PFSK-1 (cell line): ENCODE measurements around the gene CNOT10.

Source experiments
- FOXP2 ChIP-seq: optimal IDR thresholded peaks from 2 replicates; pipeline ENCODE3; 2011; ENCODE audit warnings: borderline replicate concordance, control low read depth, inconsistent platforms; ENCODE audit not compliant: insufficient read depth; ENCODE audit errors: extremely low read length, extremely low read depth
- POLR2AphosphoS5 ChIP-seq: IDR thresholded peaks from 2 replicates; pipeline ENCODE4 v1.6.1; 2012; ENCODE audit warnings: low read depth, mild to moderate bottlenecking, control low read depth, low read length, moderate library complexity
- REST ChIP-seq, 2 experiments: IDR thresholded peaks; 2 replicates each; pipeline versions ENCODE4 v1.6.1 to v1.8.0; 2011 to 2012; ENCODE audit warnings: low read depth in 2 of 2, low read length in 2 of 2, control low read depth in 1 of 2, inconsistent platforms in 1 of 2, mild to moderate bottlenecking in 1 of 2, moderate library complexity in 1 of 2; ENCODE audit not compliant: insufficient read depth in 1 of 2
- SIN3A ChIP-seq: IDR thresholded peaks from 2 replicates; pipeline ENCODE4 v1.6.1; 2012; ENCODE audit warnings: mild to moderate bottlenecking, low read length, moderate library complexity, borderline replicate concordance; ENCODE audit not compliant: insufficient read depth
- TAF1 ChIP-seq: IDR thresholded peaks from 2 replicates; pipeline ENCODE4 v1.6.1; 2012; ENCODE audit warnings: low read length, control low read depth, borderline replicate concordance; ENCODE audit not compliant: insufficient read depth

Gene CNOT10

DNA sequence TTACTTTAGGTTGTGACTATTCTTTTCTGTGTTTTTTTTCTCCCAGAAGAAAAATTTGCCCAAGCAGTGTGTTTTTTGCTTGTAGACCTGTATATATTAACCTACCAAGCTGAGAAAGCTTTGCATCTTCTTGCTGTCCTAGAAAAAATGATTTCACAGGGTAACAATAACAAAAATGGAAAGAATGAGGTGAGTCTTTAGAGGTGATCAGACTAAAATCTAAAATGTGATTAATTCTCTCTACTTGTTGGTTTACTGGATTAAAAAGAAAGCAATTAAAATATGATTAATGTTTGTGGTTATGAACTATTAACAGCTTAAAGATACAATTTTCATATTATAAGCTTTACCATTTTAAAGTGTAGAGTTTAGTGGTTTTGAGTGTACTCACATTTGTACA is 28.2 kb downstream of the CNOT10 start:
- TF ChIP-seq TAF1 = no peak
- no peak for TF ChIP-seq POLR2AphosphoS5
- TF ChIP-seq FOXP2 = no peak

GRCh38 chr3:32719335-32719734 is 34.3 kb downstream of the CNOT10 start:
- TF ChIP-seq TAF1 (no peak), POLR2AphosphoS5 (no peak), FOXP2 (no peak), REST (IDR thresholded peaks at IDR 0.05; ENCODE audit: insufficient read depth in 1 of 2, low read depth in 2 of 2, low read length in 2 of 2) (no peak), SIN3A (no peak)

GRCh38 chr3:32719931-32720330 is 34.9 kb downstream of the CNOT10 start:
- no peak for TF ChIP-seq FOXP2
- no peak for TF ChIP-seq POLR2AphosphoS5
- TF ChIP-seq TAF1 = no peak
- no peak for TF ChIP-seq SIN3A
- TF ChIP-seq REST (IDR thresholded peaks at IDR 0.05; ENCODE audit: insufficient read depth in 1 of 2, low read depth in 2 of 2, low read length in 2 of 2) = no peak

DNA sequence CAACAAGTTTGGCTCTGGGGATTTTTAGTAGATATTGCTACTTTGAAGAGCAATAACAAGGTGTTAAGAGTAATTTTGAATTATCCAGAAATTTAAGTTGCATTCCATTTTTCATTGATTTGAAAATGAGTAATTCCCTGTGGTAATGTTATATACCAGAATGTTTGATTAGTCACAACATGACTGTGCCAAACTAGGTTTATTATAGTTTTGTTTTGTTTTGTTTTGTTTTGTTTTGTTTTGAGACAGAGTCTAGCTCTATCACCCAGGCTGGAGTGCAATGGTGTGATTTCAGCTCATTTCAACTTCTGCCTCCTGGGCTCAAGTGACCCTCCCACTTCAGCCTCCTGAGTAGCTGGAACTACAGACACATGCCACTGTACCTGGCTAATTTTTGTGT is 40.7 kb downstream of the CNOT10 start:
- TF ChIP-seq REST (IDR thresholded peaks at IDR 0.05; ENCODE audit: insufficient read depth in 1 of 2, low read depth in 2 of 2, low read length in 2 of 2) (no peak), TAF1 (no peak), SIN3A (no peak), POLR2AphosphoS5 (no peak), FOXP2 (no peak)

DNA sequence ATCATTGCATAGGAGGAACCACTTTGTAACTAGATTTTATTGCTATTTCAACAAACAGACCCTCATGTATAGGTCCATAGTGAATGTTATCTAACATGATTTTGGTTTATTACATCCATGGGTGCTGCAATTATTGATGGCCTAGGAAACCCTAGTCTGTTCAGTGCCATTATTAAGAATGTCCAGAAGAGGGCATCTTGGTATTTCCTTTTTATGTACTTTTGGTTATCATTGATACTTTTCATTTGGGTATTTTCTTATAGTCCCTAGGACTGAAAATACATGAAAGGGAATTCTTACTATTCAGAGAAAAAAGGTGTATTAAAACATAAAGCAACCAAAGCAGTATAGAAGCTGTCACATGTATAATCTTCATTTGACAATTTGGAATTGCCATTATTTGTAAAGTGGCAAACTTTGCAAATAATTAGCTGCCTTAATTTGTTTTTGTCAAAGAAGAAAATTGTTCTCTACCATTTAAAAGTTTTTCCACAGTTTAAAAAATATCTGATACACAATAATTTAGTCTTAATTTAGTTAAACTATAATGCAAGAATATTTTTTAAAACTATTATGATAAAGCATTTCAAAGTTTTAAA is 48.7 kb downstream of the CNOT10 start:
- TF ChIP-seq SIN3A (no peak), TAF1 (no peak), FOXP2 (no peak), REST (IDR thresholded peaks at IDR 0.05; ENCODE audit: insufficient read depth in 1 of 2, low read depth in 2 of 2, low read length in 2 of 2) (no peak), POLR2AphosphoS5 (no peak)
